ENCODE results near the gene GCLM. TPM values are rescaled to one million over a fixed set of nuclear protein-coding genes. Genes with fewer than 3 reads are reported as not detected.
"Not testable (repeated sequence)": the region's sequence is repeated elsewhere in the genome, so short reads cannot be mapped to it uniquely, and the experiment has no call there.

The GCLM gene
- total RNA-seq, 1 donor from 2014 or later: 4.8 TPM

DNA sequence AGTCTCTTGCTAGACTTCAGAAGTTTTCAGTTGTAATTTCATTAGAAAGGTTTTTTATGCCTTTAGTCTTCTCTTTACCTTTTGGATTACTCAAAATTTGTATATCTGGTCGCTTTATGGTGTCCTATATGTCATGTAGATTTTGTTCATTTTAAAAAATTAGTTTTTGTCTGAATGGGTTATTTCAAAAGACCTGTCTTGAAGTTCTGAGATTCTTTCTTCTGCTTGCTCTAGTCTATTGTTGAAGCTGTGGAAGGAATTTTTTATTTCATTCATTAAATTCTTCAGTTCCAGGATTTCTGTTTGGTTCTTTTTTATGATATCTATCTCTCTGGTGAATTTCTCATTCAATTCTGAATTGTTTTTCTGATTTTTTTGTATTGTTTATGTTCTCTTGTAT, 46.5 kb upstream of the GCLM start:
- no peak overlapping the region for H3K4me3 Mint-ChIP-seq
- Histone ChIP-seq H3K79me2 (ENCODE audit: low read depth) (no peaks in the 10 kb centered on the region), H3F3A (ENCODE audit: low read depth) (no peaks in the 10 kb centered on the region), H3K9ac (no peak overlapping the region), H3K4me2 (no peak overlapping the region), H3K36me3 (no peaks in the 10 kb centered on the region), H3K4me3 (no peak overlapping the region), H2AFZ (replicated peaks) (no peak overlapping the region), H3K4me1 (no peaks in the 10 kb centered on the region), H3K27me3 (no peaks in the 10 kb centered on the region), H4K20me1 (ENCODE audit: low read depth) (no peaks in the 10 kb centered on the region), H3K9me3 (ENCODE audit: low read depth) (no peaks in the 10 kb centered on the region), H3K27ac (no peak overlapping the region)
- DNase-seq (ENCODE audit: low spot score): no peak
- TF ChIP-seq EZH2 (IDR thresholded peaks at IDR 0.05) (no peak), EZH2phosphoT487 (IDR thresholded peaks at IDR 0.05) (no peak)
- TF ChIP-seq, protein P1, sequence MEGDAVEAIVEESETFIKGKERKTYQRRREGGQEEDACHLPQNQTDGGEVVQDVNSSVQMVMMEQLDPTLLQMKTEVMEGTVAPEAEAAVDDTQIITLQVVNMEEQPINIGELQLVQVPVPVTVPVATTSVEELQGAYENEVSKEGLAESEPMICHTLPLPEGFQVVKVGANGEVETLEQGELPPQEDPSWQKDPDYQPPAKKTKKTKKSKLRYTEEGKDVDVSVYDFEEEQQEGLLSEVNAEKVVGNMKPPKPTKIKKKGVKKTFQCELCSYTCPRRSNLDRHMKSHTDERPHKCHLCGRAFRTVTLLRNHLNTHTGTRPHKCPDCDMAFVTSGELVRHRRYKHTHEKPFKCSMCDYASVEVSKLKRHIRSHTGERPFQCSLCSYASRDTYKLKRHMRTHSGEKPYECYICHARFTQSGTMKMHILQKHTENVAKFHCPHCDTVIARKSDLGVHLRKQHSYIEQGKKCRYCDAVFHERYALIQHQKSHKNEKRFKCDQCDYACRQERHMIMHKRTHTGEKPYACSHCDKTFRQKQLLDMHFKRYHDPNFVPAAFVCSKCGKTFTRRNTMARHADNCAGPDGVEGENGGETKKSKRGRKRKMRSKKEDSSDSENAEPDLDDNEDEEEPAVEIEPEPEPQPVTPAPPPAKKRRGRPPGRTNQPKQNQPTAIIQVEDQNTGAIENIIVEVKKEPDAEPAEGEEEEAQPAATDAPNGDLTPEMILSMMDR (IDR thresholded peaks at IDR 0.05): no peak
- H3K9me3 Mint-ChIP-seq: peaks cover 32% of the 10 kb centered on the region
- H3K4me1 Mint-ChIP-seq: no peaks in the 10 kb centered on the region
- no peak overlapping the region for H3K27ac Mint-ChIP-seq
- no peaks in the 10 kb centered on the region for H3K36me3 Mint-ChIP-seq
- H3K27me3 Mint-ChIP-seq (ENCODE audit: insufficient read depth, low read depth): no peaks in the 10 kb centered on the region

DNA sequence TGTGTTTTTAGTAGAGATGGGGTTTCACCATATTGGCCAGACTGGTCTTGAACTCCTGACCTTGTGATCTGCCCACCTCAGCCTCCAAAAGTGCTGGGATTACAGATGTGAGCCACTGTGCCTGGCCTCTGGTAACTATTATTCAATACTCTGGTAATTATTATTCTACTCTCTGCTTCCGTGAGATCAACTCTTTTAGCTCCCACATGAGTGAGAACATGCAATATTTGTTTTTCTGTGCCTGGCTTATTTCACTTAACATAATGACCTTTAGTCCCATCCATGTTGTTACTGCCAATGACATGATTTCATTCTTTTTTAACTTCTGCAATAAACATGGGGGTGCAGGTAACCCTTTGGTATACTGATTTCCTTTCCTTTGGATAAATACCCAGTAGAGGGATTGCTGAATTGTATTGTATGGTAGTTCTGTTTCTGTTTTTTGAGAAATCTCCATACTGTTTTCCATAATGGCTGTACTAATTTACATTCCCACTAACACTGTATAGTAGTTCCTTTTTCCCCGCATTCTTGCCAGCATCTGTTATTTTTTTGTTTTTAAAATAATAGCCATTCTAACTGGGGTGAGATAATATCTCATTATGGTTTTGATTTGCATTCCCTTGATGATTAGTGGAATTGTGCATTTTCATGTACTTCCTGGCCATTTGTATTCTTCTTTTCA, 37.9 kb upstream of the GCLM start:
- H3K4me3 Mint-ChIP-seq; H4K20me1 ChIP-seq (ENCODE audit: low read depth); H2AFZ ChIP-seq (replicated peaks); H3K4me3 ChIP-seq; H3K27me3 ChIP-seq; H3K27ac Mint-ChIP-seq; H3K4me1 ChIP-seq; H3K79me2 ChIP-seq (ENCODE audit: low read depth); H3K27ac ChIP-seq; H3K36me3 ChIP-seq; H3K9me3 ChIP-seq (ENCODE audit: low read depth); H3K4me2 ChIP-seq; DNase-seq (ENCODE audit: low spot score); H3F3A ChIP-seq (ENCODE audit: low read depth); H3K36me3 Mint-ChIP-seq; H3K9ac ChIP-seq; H3K4me1 Mint-ChIP-seq; H3K27me3 Mint-ChIP-seq (ENCODE audit: insufficient read depth, low read depth): not testable (repeated sequence)
- H3K9me3 Mint-ChIP-seq: peaks cover 27% of the 10 kb centered on the region

DNA sequence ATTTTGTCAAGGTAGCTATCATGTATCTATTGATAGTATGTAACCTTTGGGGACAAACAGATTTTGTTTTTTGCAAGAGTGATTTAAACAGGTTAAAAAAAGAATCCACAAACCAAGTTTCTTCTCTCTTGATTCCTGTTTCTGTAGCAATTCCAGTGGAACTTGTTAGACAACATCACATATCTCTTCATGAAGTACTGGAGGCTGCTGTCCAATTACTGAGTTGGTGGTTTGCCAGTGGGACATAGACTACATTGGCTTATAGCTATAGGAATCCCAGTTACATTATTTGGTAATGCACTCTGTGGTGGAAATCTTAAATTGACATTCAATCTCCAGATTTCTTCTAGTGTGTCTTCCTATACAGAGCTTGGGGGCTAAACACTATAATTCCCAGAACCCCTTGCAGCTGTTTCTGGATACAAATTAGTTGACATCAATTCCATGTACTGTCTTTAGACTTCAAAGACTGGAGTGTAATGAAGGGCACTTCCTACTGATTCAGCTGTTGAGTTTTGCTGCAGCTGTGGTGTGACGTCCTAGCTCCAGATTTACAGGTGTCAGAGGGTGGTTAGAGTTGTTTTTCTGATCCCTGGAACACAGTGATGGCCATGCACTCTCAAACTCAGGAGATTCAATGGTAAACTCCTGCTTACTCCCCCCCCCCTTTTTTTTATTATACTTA, 29.4 kb upstream of the GCLM start:
- H3K9ac ChIP-seq: no peak overlapping the region
- Mint-ChIP-seq H3K4me1 (no peaks in the 10 kb centered on the region), H3K36me3 (no peaks in the 10 kb centered on the region), H3K4me3 (no peak overlapping the region), H3K27ac (no peak overlapping the region), H3K9me3 (peaks cover 6% of the 10 kb centered on the region), H3K27me3 (ENCODE audit: insufficient read depth, low read depth) (no peaks in the 10 kb centered on the region)
- no peaks in the 10 kb centered on the region for H3K79me2 ChIP-seq (ENCODE audit: low read depth)
- H3K4me1 ChIP-seq: no peaks in the 10 kb centered on the region
- H3K4me2 ChIP-seq: no peak overlapping the region
- H4K20me1 ChIP-seq (ENCODE audit: low read depth): no peaks in the 10 kb centered on the region
- no peak overlapping the region for H2AFZ ChIP-seq (replicated peaks)
- TF ChIP-seq, protein P1 (IDR thresholded peaks at IDR 0.05): no peak
- TF ChIP-seq EZH2phosphoT487 (IDR thresholded peaks at IDR 0.05) (no peak), EZH2 (IDR thresholded peaks at IDR 0.05) (no peak)
- H3F3A ChIP-seq (ENCODE audit: low read depth): no peaks in the 10 kb centered on the region
- no peak overlapping the region for H3K4me3 ChIP-seq
- H3K36me3 ChIP-seq: no peaks in the 10 kb centered on the region
- H3K27me3 ChIP-seq: no peaks in the 10 kb centered on the region
- H3K27ac ChIP-seq: no peak overlapping the region
- H3K9me3 ChIP-seq (ENCODE audit: low read depth): no peaks in the 10 kb centered on the region
- no peak for DNase-seq (ENCODE audit: low spot score)

DNA sequence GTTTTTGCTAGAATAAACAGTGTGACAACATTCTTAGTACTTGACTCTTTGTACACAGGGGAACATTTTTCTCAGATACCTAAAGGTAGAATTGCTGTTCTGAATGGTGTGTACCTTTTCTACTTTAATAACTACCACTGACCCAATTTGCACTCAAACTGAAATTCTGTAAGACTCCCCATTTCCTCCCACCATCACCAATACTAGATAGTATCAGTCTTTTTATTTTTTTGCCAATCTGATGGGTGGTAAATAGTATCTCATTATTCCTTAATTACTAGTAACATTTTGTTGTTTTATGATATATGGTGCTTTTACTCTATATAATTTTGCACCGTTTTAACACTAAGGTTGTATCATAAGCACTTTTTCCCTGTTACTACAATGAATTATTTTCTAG, 28.8 kb upstream of the GCLM start:
- no peak overlapping the region for H3K9ac ChIP-seq
- Mint-ChIP-seq H3K4me1 (no peaks in the 10 kb centered on the region), H3K27ac (no peak overlapping the region), H3K9me3 (peaks cover 6% of the 10 kb centered on the region), H3K36me3 (no peaks in the 10 kb centered on the region), H3K27me3 (ENCODE audit: insufficient read depth, low read depth) (peaks cover 2% of the 10 kb centered on the region), H3K4me3 (no peak overlapping the region)
- H3K4me3 ChIP-seq: no peak overlapping the region
- H3K27ac ChIP-seq: no peak overlapping the region
- H4K20me1 ChIP-seq (ENCODE audit: low read depth): no peaks in the 10 kb centered on the region
- no peak for DNase-seq (ENCODE audit: low spot score)
- H2AFZ ChIP-seq (replicated peaks): no peak overlapping the region
- H3K79me2 ChIP-seq (ENCODE audit: low read depth): no peaks in the 10 kb centered on the region
- no peak for TF ChIP-seq EZH2phosphoT487 (IDR thresholded peaks at IDR 0.05)
- no peak for TF ChIP-seq EZH2 (IDR thresholded peaks at IDR 0.05)
- TF ChIP-seq, protein P1 (IDR thresholded peaks at IDR 0.05): no peak
- no peak overlapping the region for H3K4me2 ChIP-seq
- no peaks in the 10 kb centered on the region for H3K4me1 ChIP-seq
- H3K27me3 ChIP-seq: no peaks in the 10 kb centered on the region
- no peaks in the 10 kb centered on the region for H3K36me3 ChIP-seq
- no peaks in the 10 kb centered on the region for H3K9me3 ChIP-seq (ENCODE audit: low read depth)
- H3F3A ChIP-seq (ENCODE audit: low read depth): no peaks in the 10 kb centered on the region
